ENCODE results near the gene HLA-DRA.

DNA sequence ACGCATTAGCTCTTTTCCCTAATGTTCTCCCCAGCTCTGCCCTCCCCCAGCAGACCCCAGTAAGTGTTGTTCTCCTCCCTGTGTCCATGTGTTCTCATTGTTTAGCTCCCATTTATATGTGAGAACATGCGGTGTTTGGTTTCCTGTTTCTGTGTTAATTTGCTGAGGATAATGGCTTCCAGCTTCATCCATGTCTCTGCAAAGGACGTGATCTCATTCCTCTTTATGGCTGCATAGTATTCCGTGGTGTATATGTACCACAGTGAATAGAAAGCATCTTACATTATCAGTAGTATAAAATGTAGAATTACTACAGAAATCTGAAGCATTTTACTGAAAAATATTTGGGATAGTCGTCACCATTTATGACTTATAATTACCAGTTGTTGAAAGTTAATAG lies 21.8 kb downstream of the HLA-DRA start:
- TF ChIP-seq, protein P1, sequence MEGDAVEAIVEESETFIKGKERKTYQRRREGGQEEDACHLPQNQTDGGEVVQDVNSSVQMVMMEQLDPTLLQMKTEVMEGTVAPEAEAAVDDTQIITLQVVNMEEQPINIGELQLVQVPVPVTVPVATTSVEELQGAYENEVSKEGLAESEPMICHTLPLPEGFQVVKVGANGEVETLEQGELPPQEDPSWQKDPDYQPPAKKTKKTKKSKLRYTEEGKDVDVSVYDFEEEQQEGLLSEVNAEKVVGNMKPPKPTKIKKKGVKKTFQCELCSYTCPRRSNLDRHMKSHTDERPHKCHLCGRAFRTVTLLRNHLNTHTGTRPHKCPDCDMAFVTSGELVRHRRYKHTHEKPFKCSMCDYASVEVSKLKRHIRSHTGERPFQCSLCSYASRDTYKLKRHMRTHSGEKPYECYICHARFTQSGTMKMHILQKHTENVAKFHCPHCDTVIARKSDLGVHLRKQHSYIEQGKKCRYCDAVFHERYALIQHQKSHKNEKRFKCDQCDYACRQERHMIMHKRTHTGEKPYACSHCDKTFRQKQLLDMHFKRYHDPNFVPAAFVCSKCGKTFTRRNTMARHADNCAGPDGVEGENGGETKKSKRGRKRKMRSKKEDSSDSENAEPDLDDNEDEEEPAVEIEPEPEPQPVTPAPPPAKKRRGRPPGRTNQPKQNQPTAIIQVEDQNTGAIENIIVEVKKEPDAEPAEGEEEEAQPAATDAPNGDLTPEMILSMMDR (IDR thresholded peaks at IDR 0.05): no peak
- TF ChIP-seq EZH2 (IDR thresholded peaks at IDR 0.05; ENCODE audit: borderline replicate concordance, insufficient read depth, low read depth, low read length, poor library complexity, severe bottlenecking): no peak
